Suppressor macrophage (primary cell): ENCODE data around the gene LAMC3.

Source experiments
- DNase-seq, 4 experiments: peaks; one replicate each; pipeline ENCODE4 v3.0.0-alpha.2; 2020 to 2022

Gene LAMC3

GRCh38 chr9:131048820-131049219 is 39.8 kb downstream of the LAMC3 start:
- DNase-seq: no peak

- peak in 1 of 4 experiments; percentile 34 for DNase-seq
These were observed 41.1 kb downstream of the LAMC3 start for GRCh38 chr9:131049829-131050715.

DNA sequence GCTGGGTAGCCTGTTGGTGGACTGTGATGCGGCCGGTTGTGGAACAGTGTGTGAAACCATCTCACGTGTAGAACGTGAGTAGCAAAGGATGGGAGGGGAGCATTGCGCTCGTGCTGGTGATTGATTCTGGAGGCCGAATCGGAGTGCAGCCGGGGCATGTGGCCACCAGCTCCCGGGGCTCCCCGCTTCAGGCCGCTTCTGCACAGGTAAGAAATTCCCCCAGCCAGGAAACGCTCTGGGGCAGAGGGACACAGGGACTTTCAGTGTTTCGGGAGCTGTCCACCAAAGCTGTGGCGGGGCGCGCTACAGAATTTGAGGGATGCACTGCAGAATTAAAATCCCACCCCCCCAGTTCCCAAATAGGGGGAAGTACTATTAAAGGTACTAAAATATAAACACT is 41.9 kb downstream of the LAMC3 start:
- no peak for DNase-seq

- DNase-seq: no peak
These were observed 42.9 kb downstream of the LAMC3 start for GRCh38 chr9:131051592-131052517.

DNA sequence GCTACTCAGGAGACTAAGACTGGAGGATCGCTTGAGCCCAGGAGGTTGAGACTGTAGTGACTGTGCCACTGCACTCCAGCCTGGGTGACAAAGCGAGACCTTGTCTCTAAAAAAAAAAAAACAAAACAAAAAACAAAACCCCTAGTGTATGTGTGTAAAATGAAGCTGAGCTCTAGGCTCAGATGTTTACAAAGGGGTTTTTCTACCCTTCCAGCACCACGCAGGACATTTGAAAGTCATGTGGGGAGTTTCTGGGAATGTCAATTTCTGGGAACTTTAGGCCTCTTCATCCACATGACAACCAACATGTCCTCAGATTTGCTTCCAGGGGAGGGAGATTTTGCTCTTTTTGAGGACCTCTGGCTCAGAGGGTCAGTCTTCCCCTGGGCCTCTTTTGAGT is 44.9 kb downstream of the LAMC3 start:
- DNase-seq: no peak

- no peak for DNase-seq
These were observed 48.0 kb downstream of the LAMC3 start for GRCh38 chr9:131056781-131057506.

DNA sequence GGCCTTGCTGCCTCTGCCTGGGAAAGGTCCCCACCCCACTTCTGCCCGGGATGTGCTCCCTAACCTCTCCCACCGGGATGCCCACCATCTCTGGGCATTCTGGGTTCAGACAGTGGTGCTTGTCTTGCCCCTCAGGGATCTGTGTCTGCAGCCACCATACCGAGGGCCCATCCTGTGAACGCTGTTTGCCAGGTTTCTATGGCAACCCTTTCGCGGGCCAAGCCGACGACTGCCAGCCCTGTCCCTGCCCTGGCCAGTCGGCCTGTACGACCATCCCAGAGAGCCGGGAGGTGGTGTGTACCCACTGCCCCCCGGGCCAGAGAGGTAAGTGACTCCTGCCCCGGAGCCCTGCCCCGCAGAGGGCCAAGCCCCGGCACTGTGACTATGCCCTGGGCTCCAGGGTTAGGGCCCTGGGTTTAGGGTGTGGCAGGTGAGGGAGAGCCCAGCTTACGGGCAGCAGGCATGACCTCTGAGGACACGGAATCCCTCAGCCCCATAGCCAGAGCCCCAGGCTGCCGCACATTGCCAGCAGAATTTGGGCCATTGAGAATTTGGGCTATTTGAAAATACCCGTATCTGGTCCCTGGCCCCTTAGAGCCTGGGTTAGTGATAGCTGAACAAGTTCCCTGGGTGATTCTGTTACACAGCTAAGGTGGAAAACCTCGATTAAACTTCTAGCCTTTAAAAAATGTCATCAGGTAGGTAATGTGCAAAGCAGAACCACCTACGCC is 52.1 kb downstream of the LAMC3 start:
- no peak for DNase-seq

GRCh38 chr9:131062969-131063368 is 54.0 kb downstream of the LAMC3 start:
- DNase-seq: no peak

GRCh38 chr9:131065599-131065998 is 56.6 kb downstream of the LAMC3 start:
- no peak for DNase-seq

GRCh38 chr9:131067625-131068024 is 58.7 kb downstream of the LAMC3 start:
- no peak for DNase-seq

DNA sequence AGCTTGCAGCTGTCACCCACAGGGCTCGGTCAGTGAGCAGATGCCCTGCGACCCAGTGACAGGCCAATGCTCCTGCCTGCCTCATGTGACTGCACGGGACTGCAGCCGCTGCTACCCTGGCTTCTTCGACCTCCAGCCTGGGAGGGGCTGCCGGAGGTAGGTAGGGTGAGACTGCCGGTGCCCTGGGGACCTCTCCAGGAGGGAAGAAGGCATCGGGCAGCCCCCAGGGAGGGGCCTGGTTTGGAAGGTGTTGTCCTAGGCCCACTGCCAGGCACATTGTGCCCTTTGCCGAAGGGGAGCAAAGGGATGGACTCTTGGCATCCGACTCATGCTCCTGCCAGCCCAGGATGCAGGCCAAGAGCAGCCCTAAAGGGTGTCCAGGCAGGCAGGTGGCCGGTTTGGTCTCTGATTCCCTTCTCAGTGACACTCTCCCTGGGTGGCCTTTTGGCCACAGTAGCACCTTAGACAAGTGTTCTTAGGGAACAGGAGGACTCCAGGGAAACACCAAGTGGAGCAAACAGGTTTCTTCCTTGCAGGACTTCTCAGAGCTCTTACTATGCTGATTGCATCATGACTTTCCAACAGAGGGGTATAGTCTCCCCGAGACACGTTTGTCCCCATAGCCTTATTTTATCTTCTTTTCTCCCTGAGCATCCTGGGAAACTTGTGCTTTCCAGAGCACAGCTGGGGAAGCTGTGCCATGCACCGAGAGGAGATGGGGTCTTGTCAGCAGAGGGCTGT is 59.3 kb downstream of the LAMC3 start:
- DNase-seq: no peak

- no peak for DNase-seq
These were observed 60.7 kb downstream of the LAMC3 start for GRCh38 chr9:131069699-131070098.

DNA sequence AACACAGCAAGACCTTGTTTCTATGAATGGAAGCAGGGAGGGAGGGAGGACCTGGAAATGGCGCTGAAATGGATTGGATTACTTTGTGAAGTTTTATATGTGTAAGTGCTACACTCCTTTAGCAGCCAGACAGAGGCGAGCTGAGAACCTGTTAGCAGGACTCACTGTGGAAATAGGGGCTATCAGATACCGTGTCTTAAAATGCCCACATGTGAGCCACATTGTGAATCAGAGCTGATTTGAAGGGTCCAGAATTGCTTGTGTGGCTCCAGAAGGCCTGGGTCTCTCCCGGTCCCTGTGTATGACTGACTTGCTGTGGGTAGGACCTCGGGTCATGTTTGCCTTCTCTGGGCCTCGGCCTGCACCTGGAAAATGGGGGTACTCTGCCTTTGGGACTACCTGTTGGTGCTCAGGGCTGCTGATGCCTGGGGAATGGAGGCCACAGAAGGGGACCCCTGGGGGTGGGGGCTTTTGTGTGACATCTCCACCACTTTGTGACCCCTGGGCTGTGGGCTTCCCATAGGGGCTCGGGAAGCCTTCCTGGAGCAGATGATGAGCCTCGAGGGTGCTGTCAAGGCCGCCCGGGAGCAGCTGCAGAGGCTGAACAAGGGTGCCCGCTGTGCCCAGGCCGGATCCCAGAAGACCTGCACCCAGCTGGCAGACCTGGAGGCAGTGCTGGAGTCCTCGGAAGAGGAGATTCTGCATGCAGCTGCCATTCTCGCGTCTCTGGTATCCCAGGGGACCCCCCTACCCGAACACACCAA is 63.3 kb downstream of the LAMC3 start:
- DNase-seq: no peak

GRCh38 chr9:131072871-131073237 is 63.9 kb downstream of the LAMC3 start:
- DNase-seq: no peak

DNA sequence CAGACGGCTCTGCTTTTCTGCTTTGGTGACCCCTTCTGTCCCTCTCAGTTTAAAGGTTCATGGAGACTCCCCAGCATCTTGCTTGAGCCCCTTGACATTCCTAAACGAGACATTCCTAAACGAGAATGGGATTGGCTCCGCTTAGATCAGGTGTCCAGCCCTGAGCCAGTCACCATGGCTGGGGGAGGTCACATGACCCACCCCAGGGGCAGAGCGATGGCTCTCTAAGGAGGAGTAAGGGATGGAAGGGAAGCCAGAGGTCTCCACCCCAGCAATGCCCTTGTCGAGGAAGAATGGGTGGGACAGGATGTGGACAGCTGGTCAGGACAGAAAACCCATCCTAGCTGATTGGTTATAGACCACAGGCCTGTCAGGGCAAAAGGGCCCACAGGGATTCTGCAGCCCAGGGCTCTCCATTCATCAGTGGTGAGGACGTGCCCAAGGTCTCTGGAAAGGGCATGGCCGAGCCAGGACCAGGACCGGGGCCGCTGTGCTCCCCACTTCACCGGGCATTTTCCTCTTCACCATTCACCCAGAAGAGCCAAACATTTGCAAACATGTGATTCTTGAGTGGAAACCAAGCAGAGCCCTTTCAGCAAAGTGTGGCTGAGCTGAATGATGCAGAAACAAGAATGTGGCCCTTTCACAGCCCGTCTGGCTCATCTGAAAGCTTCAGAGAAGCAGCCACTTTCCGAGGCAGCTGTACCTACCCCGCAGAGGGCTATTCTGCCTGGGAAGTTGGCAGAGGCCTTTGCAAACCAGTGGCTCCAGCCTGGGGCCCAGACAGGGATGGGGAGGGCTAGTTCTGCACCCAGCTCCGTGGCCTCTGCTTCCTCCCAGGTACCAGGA is 67.6 kb downstream of the LAMC3 start:
- no peak for DNase-seq

- no peak for DNase-seq
These were observed 69.7 kb downstream of the LAMC3 start for GRCh38 chr9:131078427-131079366.

DNA sequence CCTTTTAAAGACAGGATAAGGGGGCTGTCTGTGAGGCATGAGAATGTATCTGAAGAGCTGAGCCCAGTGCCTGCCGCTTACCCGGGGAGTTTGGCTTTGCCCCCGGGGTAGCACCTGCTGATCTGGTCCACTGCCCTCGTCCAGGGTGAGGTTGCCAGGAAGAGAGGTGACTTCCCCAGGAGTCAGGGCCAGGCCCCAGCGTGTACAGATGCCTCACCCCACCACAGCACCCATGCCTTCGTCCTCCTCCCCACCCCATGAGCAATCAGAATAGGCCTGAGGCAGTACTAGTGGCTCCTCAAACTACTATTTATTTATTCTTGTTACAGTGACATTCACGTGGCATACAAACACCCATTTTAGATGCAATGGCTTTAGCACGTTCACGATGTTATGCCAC is 71.6 kb downstream of the LAMC3 start:
- DNase-seq: no peak

GRCh38 chr9:131081868-131082267 is 72.9 kb downstream of the LAMC3 start:
- DNase-seq: no peak
